HepG2 (cell line): Measurements from ENCODE around the gene PRR30. TPM values are rescaled to one million over a fixed set of nuclear protein-coding genes. Genes with fewer than 3 reads are reported as not detected.

Experiments
- ATAC-seq: fragments of 200-7000 bp; cut with Tn5 transposase; 3 replicates; pipeline ENCODE4 v1.9.1; 2020; ENCODE audit warnings: mild to moderate bottlenecking, moderate library complexity
- BruUV-seq: library from RNA; stranded (reverse); fragments of 400-500 nt; replicated peaks from 2 replicates; lab custom pipeline; 2021; lab: Mats Ljungman, UMichigan
- CTCF ChIA-PET: fragments of 300-600 bp; formaldehyde crosslinking; extraction: SDS; loops from one replicate; lab custom pipeline; 2021; ENCODE audit warnings: low total read pairs, inconsistent platforms, low intra/inter-chr PET ratio; lab: Yijun Ruan, JAX
- POLR2A ChIA-PET: fragments of 350-600 bp; sonication (Branson Sonifier 250); formaldehyde crosslinking; loops from one replicate; lab custom pipeline; 2020; ENCODE audit warnings: antibody characterized with exemption, inconsistent platforms; lab: Yijun Ruan, JAX
- DNase-seq: peaks from one replicate; pipeline ENCODE4 v3.0.0-alpha.2; 2015; ENCODE audit warnings: low spot score
- FAIRE-seq: peaks from 3 replicates; lab custom pipeline; 2011; peaks lifted over from hg19 to GRCh38; lab: Jason Lieb, UNC
- H2AFZ ChIP-seq: one replicate; pipeline ENCODE4 v1.6.1; 2011; ENCODE audit warnings: low read length, inconsistent platforms
- H3K27ac ChIP-seq: fragments of 300-600 bp; 3 replicates; pipeline ENCODE4 v1.8.0; 2011; ENCODE audit warnings: mixed run types, mild to moderate bottlenecking, mixed read lengths, low read length, inconsistent platforms; ENCODE audit not compliant: insufficient read depth; ENCODE audit errors: extremely low read length
- H3K27me3 ChIP-seq, 2 experiments: fragments of 200-600 bp in 1 of 2; 2 replicates in 1 of 2; 3 replicates in 1 of 2; pipeline versions ENCODE4 v1.6.0 to v1.8.0; 2011; ENCODE audit warnings: low read length in 2 of 2, mild to moderate bottlenecking in 2 of 2, moderate library complexity in 2 of 2, inconsistent platforms in 1 of 2; ENCODE audit not compliant: insufficient read depth in 2 of 2, control insufficient read depth in 1 of 2
- H3K36me3 ChIP-seq, 2 experiments: fragments of 200-600 bp in 1 of 2; replicated peaks in 1 of 2; 2 replicates in 1 of 2; 3 replicates in 1 of 2; pipeline versions ENCODE4 v1.5.1 to v1.8.0; 2011; ENCODE audit warnings: low read length in 2 of 2, inconsistent platforms in 1 of 2; ENCODE audit not compliant: insufficient read depth in 2 of 2, control insufficient read depth in 1 of 2
- H3K4me1 ChIP-seq: 2 replicates; pipeline ENCODE4 v1.5.1; 2012; ENCODE audit warnings: low read length, inconsistent platforms; ENCODE audit not compliant: insufficient read depth
- H3K4me2 ChIP-seq: 2 replicates; pipeline ENCODE4 v1.6.0; 2011; ENCODE audit warnings: low read depth, low read length, inconsistent platforms
- H3K4me3 ChIP-seq, 3 experiments: fragments of 200-600 bp in 1 of 3; sonication (generic), shearing (Covaris generic) in 1 of 3; replicated peaks in 1 of 3; 2 replicates each; pipeline ENCODE4 v1.5.1; 2011 to 2016; ENCODE audit warnings: low read length in 3 of 3, inconsistent platforms in 2 of 3, low read depth in 2 of 3, mild to moderate bottlenecking in 2 of 3, control low read depth in 1 of 3, mixed read lengths in 1 of 3; ENCODE audit not compliant: insufficient read depth in 1 of 3
- H3K79me2 ChIP-seq: one replicate; pipeline ENCODE4 v1.6.1; 2011; ENCODE audit warnings: low read length, inconsistent platforms; ENCODE audit not compliant: insufficient read depth
- H3K9ac ChIP-seq: 2 replicates; pipeline ENCODE4 v1.6.0; 2011; ENCODE audit warnings: mild to moderate bottlenecking, low read depth, low read length, inconsistent platforms; ENCODE audit not compliant: insufficient read depth
- H3K9me3 ChIP-seq: 2 replicates; pipeline ENCODE4 v1.5.1; 2012; ENCODE audit warnings: mild to moderate bottlenecking, low read length
- H4K20me1 ChIP-seq: 2 replicates; pipeline ENCODE4 v1.6.0; 2011; ENCODE audit warnings: inconsistent platforms, mild to moderate bottlenecking, low read length, moderate library complexity; ENCODE audit not compliant: insufficient read depth
- KDM2A ChIP-seq: sonication (generic); formaldehyde crosslinking; IDR thresholded peaks from 2 replicates; pipeline ENCODE4 v1.4.0; 2020; ENCODE audit warnings: low read depth, missing genetic modification reagents, borderline replicate concordance
- MED13 ChIP-seq: sonication (generic); formaldehyde crosslinking; IDR thresholded peaks from 2 replicates; pipeline ENCODE4 v1.5.0; 2020; ENCODE audit warnings: missing genetic modification reagents
- MTF1 ChIP-seq: sonication (generic); formaldehyde crosslinking; IDR thresholded peaks from 2 replicates; pipeline ENCODE4 v1.5.0; 2020; ENCODE audit warnings: missing genetic modification reagents
- POLR2G ChIP-seq: fragments of 200-400 bp; formaldehyde crosslinking; IDR thresholded peaks from 2 replicates; pipeline ENCODE4 v1.6.1; 2018; ENCODE audit warnings: mild to moderate bottlenecking, low read depth, low read length, moderate library complexity
- SAP130 ChIP-seq: IDR thresholded peaks from 2 replicates; pipeline ENCODE4 v1.6.1; 2016; ENCODE audit warnings: low read depth
- STAG1 ChIP-seq: sonication (generic); formaldehyde crosslinking; IDR thresholded peaks from 2 replicates; pipeline ENCODE4 v1.4.0; 2020; ENCODE audit warnings: missing genetic modification reagents
- TSC22D2 ChIP-seq: sonication (generic); formaldehyde crosslinking; IDR thresholded peaks from 2 replicates; pipeline ENCODE4 v1.5.1; 2020; ENCODE audit warnings: missing genetic modification reagents, mild to moderate bottlenecking, borderline replicate concordance
- ZBTB33 ChIP-seq: sonication (generic); formaldehyde crosslinking; IDR thresholded peaks from 2 replicates; pipeline ENCODE4 v1.4.0; 2020; ENCODE audit warnings: missing genetic modification reagents
- ZNF18 ChIP-seq: sonication (generic); formaldehyde crosslinking; IDR thresholded peaks from 2 replicates; pipeline ENCODE4 v1.8.0; 2022; ENCODE audit warnings: mild to moderate bottlenecking, missing genetic modification reagents; ENCODE audit not compliant: insufficient replicate concordance
- ZNF263 ChIP-seq: sonication (generic); formaldehyde crosslinking; IDR thresholded peaks from 2 replicates; pipeline ENCODE4 v1.4.0; 2020; ENCODE audit warnings: missing genetic modification reagents
- ZNF883 ChIP-seq: sonication (generic); formaldehyde crosslinking; IDR thresholded peaks from 2 replicates; pipeline ENCODE4 v1.5.1; 2020; ENCODE audit warnings: mild to moderate bottlenecking, missing genetic modification reagents; ENCODE audit errors: not compliant biosample characterization
- WGBS: methylation state at CpG from one replicate; pipeline ENCODE4 v1.1.6; 2017; ENCODE audit warnings: low lambda C conversion rate; 5-methylcytosine and 5-hydroxymethylcytosine counted together
- in situ Hi-C: cut with HindIII; loops from 2 replicates; pipeline ENCODE4 v1.10.0; 2017; ENCODE audit warnings: low pct_unique_long_range_greater_than_20kb; ENCODE audit not compliant: extremely low pct_ligation_motif_present
- intact Hi-C: fragments of 100-400 bp; cut with micrococcal nuclease; formaldehyde crosslinking; loops from one replicate; pipeline ENCODE4 v1.10.0; 2022; ENCODE audit not compliant: unreplicated experiment
- polyA plus RNA-seq, 8 experiments: library from polyadenylated mRNA; depleted of rRNA in 3 of 8; stranded (reverse) in 7 of 8; unstranded in 1 of 8; fragments of >200 nt; fragmentation: Illumina TruSeq in 4 of 8; extraction: Trizol in 4 of 8; gene quantifications; 2 replicates each; pipeline versions ENCODE4 v1.2.1 to v1.2.3, GENCODE V29; 2011 to 2016; ENCODE audit warnings: low read depth in 4 of 8, missing spikeins in 1 of 8, mixed read lengths in 1 of 8; ENCODE audit not compliant: insufficient read depth in 1 of 8
- total RNA-seq, 5 experiments: library from RNA; depleted of rRNA; stranded (reverse); fragments of >200 nt; fragmentation: Illumina TruSeq; extraction: Trizol; gene quantifications; 2 replicates each; pipeline ENCODE4 v1.2.3, GENCODE V29; 2016; ENCODE audit warnings: low read depth in 1 of 5
- TF ChIP-seq, protein P1 (sequence below): sonication (generic); formaldehyde crosslinking; IDR thresholded peaks from 2 replicates; pipeline ENCODE4 v1.5.1; 2020; ENCODE audit warnings: mild to moderate bottlenecking, missing genetic modification reagents, moderate library complexity
- TF ChIP-seq, protein P2 (sequence below): sonication (generic); formaldehyde crosslinking; IDR thresholded peaks from 2 replicates; pipeline ENCODE4 v1.5.0; 2020; ENCODE audit warnings: mild to moderate bottlenecking, missing genetic modification reagents, moderate library complexity

Gene PRR30
- total and polyA plus RNA-seq, 2 of the 13 experiments (the other 11 are each of a cell fraction or from before 2014, with no cell fraction given), result not detected

GRCh38 chr2:27102329-27102728, 36.9 kb downstream of the PRR30 start (continued):
- TF ChIP-seq, protein P1, sequence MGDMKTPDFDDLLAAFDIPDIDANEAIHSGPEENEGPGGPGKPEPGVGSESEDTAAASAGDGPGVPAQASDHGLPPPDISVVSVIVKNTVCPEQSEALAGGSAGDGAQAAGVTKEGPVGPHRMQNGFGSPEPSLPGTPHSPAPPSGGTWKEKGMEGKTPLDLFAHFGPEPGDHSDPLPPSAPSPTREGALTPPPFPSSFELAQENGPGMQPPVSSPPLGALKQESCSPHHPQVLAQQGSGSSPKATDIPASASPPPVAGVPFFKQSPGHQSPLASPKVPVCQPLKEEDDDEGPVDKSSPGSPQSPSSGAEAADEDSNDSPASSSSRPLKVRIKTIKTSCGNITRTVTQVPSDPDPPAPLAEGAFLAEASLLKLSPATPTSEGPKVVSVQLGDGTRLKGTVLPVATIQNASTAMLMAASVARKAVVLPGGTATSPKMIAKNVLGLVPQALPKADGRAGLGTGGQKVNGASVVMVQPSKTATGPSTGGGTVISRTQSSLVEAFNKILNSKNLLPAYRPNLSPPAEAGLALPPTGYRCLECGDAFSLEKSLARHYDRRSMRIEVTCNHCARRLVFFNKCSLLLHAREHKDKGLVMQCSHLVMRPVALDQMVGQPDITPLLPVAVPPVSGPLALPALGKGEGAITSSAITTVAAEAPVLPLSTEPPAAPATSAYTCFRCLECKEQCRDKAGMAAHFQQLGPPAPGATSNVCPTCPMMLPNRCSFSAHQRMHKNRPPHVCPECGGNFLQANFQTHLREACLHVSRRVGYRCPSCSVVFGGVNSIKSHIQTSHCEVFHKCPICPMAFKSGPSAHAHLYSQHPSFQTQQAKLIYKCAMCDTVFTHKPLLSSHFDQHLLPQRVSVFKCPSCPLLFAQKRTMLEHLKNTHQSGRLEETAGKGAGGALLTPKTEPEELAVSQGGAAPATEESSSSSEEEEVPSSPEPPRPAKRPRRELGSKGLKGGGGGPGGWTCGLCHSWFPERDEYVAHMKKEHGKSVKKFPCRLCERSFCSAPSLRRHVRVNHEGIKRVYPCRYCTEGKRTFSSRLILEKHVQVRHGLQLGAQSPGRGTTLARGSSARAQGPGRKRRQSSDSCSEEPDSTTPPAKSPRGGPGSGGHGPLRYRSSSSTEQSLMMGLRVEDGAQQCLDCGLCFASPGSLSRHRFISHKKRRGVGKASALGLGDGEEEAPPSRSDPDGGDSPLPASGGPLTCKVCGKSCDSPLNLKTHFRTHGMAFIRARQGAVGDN (CRISPR knock-in tag), result peak; percentile 9; the same call in 1 of the 2 replicates
- TF ChIP-seq KDM2A, result 0 out of 2 replicates have a peak, but pooled peaks have one; percentile 15
- TF ChIP-seq ZNF263 (CRISPR knock-in tag), result peak; percentile 93

DNA sequence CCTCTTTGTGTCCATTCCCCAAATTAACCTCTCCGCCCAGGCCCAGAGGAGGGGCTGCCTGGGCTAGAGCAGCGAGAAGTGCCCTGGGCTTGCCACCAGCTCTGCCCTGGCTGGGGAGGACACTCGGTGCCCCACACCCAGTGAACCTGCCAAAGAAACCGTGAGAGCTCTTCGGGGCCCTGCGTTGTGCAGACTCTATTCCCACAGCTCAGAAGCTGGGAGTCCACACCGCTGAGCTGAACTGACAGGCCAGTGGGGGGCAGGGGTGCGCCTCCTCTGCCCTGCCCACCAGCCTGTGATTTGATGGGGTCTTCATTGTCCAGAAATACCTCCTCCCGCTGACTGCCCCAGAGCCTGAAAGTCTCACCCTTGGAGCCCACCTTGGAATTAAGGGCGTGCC, 39.2 kb downstream of the PRR30 start:
- Histone ChIP-seq H3K79me2 (peaks cover 3% of the 10 kb centered on the region), H3K4me3 (no peak overlapping the region), H3K27ac (no peak overlapping the region), H3K4me1 (peaks cover 21% of the 10 kb centered on the region), H3K27me3 (no peaks in the 10 kb centered on the region), H2AFZ (no peak overlapping the region), H3K9me3 (no peaks in the 10 kb centered on the region), H3K4me2 (no peak overlapping the region), H4K20me1 (no peaks in the 10 kb centered on the region), H3K9ac (no peak overlapping the region), H3K36me3 (peaks cover 4 to 33% of the 10 kb centered on the region in 2 experiments)
- 94% methylated on average over 10 of the region's 10 CpGs for WGBS
- intact Hi-C loops, result no loop called here
- ChIA-PET CTCF (interaction anchor here (3.3 kb wide), 1 partner anchor 92 kb away, joined by 43 read pairs; no protein-coding TSS in a partner anchor), POLR2A (no interaction called here)
- FAIRE-seq, result no peak
- ATAC-seq, result no peak
- no TSS peak for BruUV-seq
- no peak for DNase-seq
- in situ Hi-C loops, result no loop called here
- TF ChIP-seq SAP130 (no peak), STAG1 (CRISPR knock-in tag) (0 out of 2 replicates have a peak, but pooled peaks have one; percentile 22), MED13 (CRISPR knock-in tag) (no peak), ZBTB33 (CRISPR knock-in tag) (peak; percentile 54), ZNF883 (CRISPR knock-in tag) (no peak), KDM2A (0 out of 2 replicates have a peak, but pooled peaks have one; percentile 24), POLR2G (0 out of 2 replicates have a peak, but pooled peaks have one; percentile 43), ZNF18 (CRISPR knock-in tag) (no peak), MTF1 (CRISPR knock-in tag) (no peak), TSC22D2 (CRISPR knock-in tag) (no peak)
- TF ChIP-seq, protein P2, sequence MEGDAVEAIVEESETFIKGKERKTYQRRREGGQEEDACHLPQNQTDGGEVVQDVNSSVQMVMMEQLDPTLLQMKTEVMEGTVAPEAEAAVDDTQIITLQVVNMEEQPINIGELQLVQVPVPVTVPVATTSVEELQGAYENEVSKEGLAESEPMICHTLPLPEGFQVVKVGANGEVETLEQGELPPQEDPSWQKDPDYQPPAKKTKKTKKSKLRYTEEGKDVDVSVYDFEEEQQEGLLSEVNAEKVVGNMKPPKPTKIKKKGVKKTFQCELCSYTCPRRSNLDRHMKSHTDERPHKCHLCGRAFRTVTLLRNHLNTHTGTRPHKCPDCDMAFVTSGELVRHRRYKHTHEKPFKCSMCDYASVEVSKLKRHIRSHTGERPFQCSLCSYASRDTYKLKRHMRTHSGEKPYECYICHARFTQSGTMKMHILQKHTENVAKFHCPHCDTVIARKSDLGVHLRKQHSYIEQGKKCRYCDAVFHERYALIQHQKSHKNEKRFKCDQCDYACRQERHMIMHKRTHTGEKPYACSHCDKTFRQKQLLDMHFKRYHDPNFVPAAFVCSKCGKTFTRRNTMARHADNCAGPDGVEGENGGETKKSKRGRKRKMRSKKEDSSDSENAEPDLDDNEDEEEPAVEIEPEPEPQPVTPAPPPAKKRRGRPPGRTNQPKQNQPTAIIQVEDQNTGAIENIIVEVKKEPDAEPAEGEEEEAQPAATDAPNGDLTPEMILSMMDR, result peak; percentile 41
